A549 (cell line): ENCODE results near the gene SLC25A25. TPM values are rescaled to one million over a fixed set of nuclear protein-coding genes. Genes with fewer than 3 reads are reported as not detected.

Source experiments
- ATAC-seq, 2 experiments: fragments of 200-7000 bp in 1 of 2; fragments of >200 bp in 1 of 2; cut with Nextera tagmentation in 1 of 2; cut with Tn5 transposase in 1 of 2; 3 replicates each; pipeline versions ENCODE4 v1.8.0 to v1.9.1; 2018 to 2020; ENCODE audit warnings: mild to moderate bottlenecking in 1 of 2, moderate library complexity in 1 of 2
- CTCF ChIA-PET: fragments of 300-600 bp; sonication (Branson Sonifier 250); formaldehyde crosslinking; extraction: SDS; loops from one replicate; lab custom pipeline; 2021; ENCODE audit warnings: antibody characterized with exemption, inconsistent platforms; lab: Yijun Ruan, JAX
- POLR2A ChIA-PET: fragments of 350-600 bp; formaldehyde crosslinking; extraction: SDS; loops from one replicate; lab custom pipeline; 2021; ENCODE audit warnings: antibody characterized with exemption, inconsistent platforms; lab: Yijun Ruan, JAX
- DNase-seq, 2 experiments: peaks; one replicate each; pipeline versions ENCODE4 v3.0.0 to v3.0.0-alpha.2; 2011 to 2016; ENCODE audit warnings: low read depth in 1 of 2, low spot score in 1 of 2
- FAIRE-seq: peaks from 2 replicates; lab custom pipeline; 2011; peaks lifted over from hg19 to GRCh38; lab: Jason Lieb, UNC
- H3K27ac ChIP-seq, 2 experiments: fragments of >200 bp; sonication (Bioruptor Twin); formaldehyde crosslinking; 3 replicates each; pipeline ENCODE4 v1.5.1; 2016 to 2017
- H3K4me1 ChIP-seq: fragments of >200 bp; sonication (Bioruptor Twin); formaldehyde crosslinking; 3 replicates; pipeline ENCODE4 v1.6.1; 2016
- H3K4me2 ChIP-seq: fragments of >200 bp; sonication (Bioruptor Twin); formaldehyde crosslinking; 3 replicates; pipeline ENCODE4 v1.6.1; 2016
- H3K4me3 ChIP-seq: fragments of >200 bp; sonication (Bioruptor Twin); formaldehyde crosslinking; 3 replicates; pipeline ENCODE4 v1.5.1; 2016
- H3K9me3 ChIP-seq: fragments of >200 bp; sonication (Bioruptor Twin); formaldehyde crosslinking; 3 replicates; pipeline ENCODE4 v1.6.1; 2016
- BCL3 ChIP-seq: fragments of >200 bp; sonication (Bioruptor Twin); formaldehyde crosslinking; IDR thresholded peaks from 3 replicates; pipeline ENCODE4 v1.6.1; 2016
- CBX2 ChIP-seq: fragments of 200-600 bp; sonication (generic); IDR thresholded peaks from 2 replicates; pipeline ENCODE4 v1.6.1; 2016; ENCODE audit warnings: low read depth, mild to moderate bottlenecking, borderline replicate concordance
- CHD2 ChIP-seq: fragments of 150-350 bp; IDR thresholded peaks from 2 replicates; pipeline ENCODE4 v1.6.1; 2014; ENCODE audit warnings: low read length; ENCODE audit not compliant: partially characterized antibody
- E2F6 ChIP-seq: IDR thresholded peaks from 2 replicates; pipeline ENCODE4 v1.6.1; 2012; ENCODE audit warnings: low read depth, borderline replicate concordance
- EP300 ChIP-seq, 2 experiments: fragments of >200 bp; sonication (Bioruptor Twin); formaldehyde crosslinking; IDR thresholded peaks; 2 replicates in 1 of 2; 3 replicates in 1 of 2; pipeline ENCODE4 v1.6.1; 2016 to 2017
- ESRRA ChIP-seq: fragments of 150-350 bp; IDR thresholded peaks from 2 replicates; pipeline ENCODE4 v1.6.1; 2014; ENCODE audit warnings: mild to moderate bottlenecking, low read length, borderline replicate concordance
- FOSB ChIP-seq: fragments of 250-450 bp; sonication (Bioruptor Pico); IDR thresholded peaks from 2 replicates; pipeline ENCODE4 v1.5.0; 2020; ENCODE audit warnings: mild to moderate bottlenecking, moderate library complexity
- FOSL2 ChIP-seq, 2 experiments: fragments of 450-650 bp in 1 of 2; fragments of >200 bp in 1 of 2; sonication (Bioruptor Twin) in 1 of 2; formaldehyde crosslinking; IDR thresholded peaks; 2 replicates each; pipeline versions ENCODE4 v1.5.0 to v1.6.1; 2016 to 2020; ENCODE audit warnings: mild to moderate bottlenecking in 1 of 2, moderate library complexity in 1 of 2
- FOXS1 ChIP-seq: fragments of 250-450 bp; sonication (Bioruptor Pico); IDR thresholded peaks from 2 replicates; pipeline ENCODE4 v1.5.0; 2020; ENCODE audit warnings: mild to moderate bottlenecking, moderate library complexity
- HDAC2 ChIP-seq: fragments of 200-600 bp; sonication (generic); IDR thresholded peaks from 2 replicates; pipeline ENCODE4 v1.6.1; 2016
- HMGXB4 ChIP-seq: fragments of 250-450 bp; sonication (Bioruptor Pico); IDR thresholded peaks from 2 replicates; pipeline ENCODE4 v1.5.0; 2021; ENCODE audit warnings: mild to moderate bottlenecking, moderate library complexity, borderline replicate concordance
- HOXA7 ChIP-seq: fragments of 250-450 bp; sonication (Bioruptor Pico); IDR thresholded peaks from 2 replicates; pipeline ENCODE4 v1.5.0; 2020; ENCODE audit warnings: mild to moderate bottlenecking, moderate library complexity
- MAFK ChIP-seq: fragments of 450-650 bp; IDR thresholded peaks from 2 replicates; pipeline ENCODE4 v1.6.1; 2014; ENCODE audit not compliant: partially characterized antibody
- NFE2L2 ChIP-seq: fragments of 150-350 bp; conservative IDR thresholded peaks from 2 replicates; pipeline ENCODE4 v1.6.1; 2014; ENCODE audit warnings: low read length
- RCOR1 ChIP-seq: fragments of 150-350 bp; IDR thresholded peaks from 2 replicates; pipeline ENCODE4 v1.6.1; 2014; ENCODE audit warnings: antibody characterized with exemption, low read length, low read depth
- RNF2 ChIP-seq: fragments of 200-600 bp; sonication (generic); IDR thresholded peaks from 2 replicates; pipeline ENCODE4 v1.6.1; 2016; ENCODE audit warnings: low read depth, mild to moderate bottlenecking, antibody characterized with exemption, moderate library complexity, borderline replicate concordance
- TP53 ChIP-seq: fragments of 250-450 bp; sonication (Bioruptor Pico); IDR thresholded peaks from 2 replicates; pipeline ENCODE4 v1.5.0; 2021; ENCODE audit warnings: mild to moderate bottlenecking, moderate library complexity
- ZSCAN20 ChIP-seq: fragments of 250-450 bp; sonication (Bioruptor Pico); IDR thresholded peaks from 2 replicates; pipeline ENCODE4 v1.8.0; 2022; ENCODE audit warnings: mild to moderate bottlenecking, moderate library complexity
- WGBS: methylation state at CpG from one replicate; pipeline ENCODE4 v1.1.6; 2017; ENCODE audit errors: missing lambda C conversion rate; 5-methylcytosine and 5-hydroxymethylcytosine counted together
- polyA plus RNA-seq, 4 experiments: library from polyadenylated mRNA; depleted of rRNA in 3 of 4; stranded (reverse); fragments of >200 nt; fragmentation: RNase III in 1 of 4; extraction: RNeasy Plus Mini Kit Qiagen cat#74134 plus additional on column Dnase treatment in 1 of 4; gene quantifications; 2 replicates in 3 of 4; 3 replicates in 1 of 4; pipeline ENCODE4 v1.2.3, GENCODE V29; 2011 to 2017
- TF ChIP-seq, protein P1 (sequence below): IDR thresholded peaks from 2 replicates; pipeline ENCODE4 v1.6.1; 2012
- TF ChIP-seq, protein P2 (sequence below): fragments of 200-600 bp; sonication (generic); IDR thresholded peaks from 2 replicates; pipeline ENCODE4 v1.6.1; 2016; ENCODE audit warnings: antibody characterized with exemption, mild to moderate bottlenecking, moderate library complexity

SLC25A25 gene
- polyA plus RNA-seq, 2 of the 4 experiments (the other 2 are of a cell fraction) = 7.0 TPM

GRCh38 chr9:128082151-128082550 lies 14.1 kb downstream of the SLC25A25 start:
- Histone ChIP-seq H3K9me3 (no peaks in the 10 kb centered on the region), H3K4me3 (no peak overlapping the region), H3K27ac (peak overlapping the region; percentile 80 to 88; a peak in 5 of 6 replicates), H3K4me1 (peaks cover 55% of the 10 kb centered on the region), H3K4me2 (0 out of 3 replicates have a peak overlapping the region, but pooled peaks have one; percentile 50)
- FAIRE-seq = no peak
- 64% methylated on average over 7 of the region's 7 CpGs for WGBS
- peak in 1 of 2 experiments; percentile 7; a peak in 1 of 6 replicates for ATAC-seq
- TF ChIP-seq TP53 (CRISPR knock-in tag) (no peak), MAFK (peak; percentile 52), CHD2 (no peak), BCL3 (no peak), ESRRA (no peak), NFE2L2 (peak; percentile 48)
- TF ChIP-seq, protein P1, sequence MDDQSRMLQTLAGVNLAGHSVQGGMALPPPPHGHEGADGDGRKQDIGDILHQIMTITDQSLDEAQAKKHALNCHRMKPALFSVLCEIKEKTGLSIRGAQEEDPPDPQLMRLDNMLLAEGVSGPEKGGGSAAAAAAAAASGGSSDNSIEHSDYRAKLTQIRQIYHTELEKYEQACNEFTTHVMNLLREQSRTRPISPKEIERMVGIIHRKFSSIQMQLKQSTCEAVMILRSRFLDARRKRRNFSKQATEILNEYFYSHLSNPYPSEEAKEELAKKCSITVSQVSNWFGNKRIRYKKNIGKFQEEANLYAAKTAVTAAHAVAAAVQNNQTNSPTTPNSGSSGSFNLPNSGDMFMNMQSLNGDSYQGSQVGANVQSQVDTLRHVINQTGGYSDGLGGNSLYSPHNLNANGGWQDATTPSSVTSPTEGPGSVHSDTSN = no peak
- ChIA-PET POLR2A (no interaction called here), CTCF (interaction anchor here (0.8 to 3.3 kb wide), 8 partner anchors 12 to 147 kb away, joined by 3 to 22 read pairs (median 4); no protein-coding TSS in a partner anchor)
- no peak for DNase-seq

DNA sequence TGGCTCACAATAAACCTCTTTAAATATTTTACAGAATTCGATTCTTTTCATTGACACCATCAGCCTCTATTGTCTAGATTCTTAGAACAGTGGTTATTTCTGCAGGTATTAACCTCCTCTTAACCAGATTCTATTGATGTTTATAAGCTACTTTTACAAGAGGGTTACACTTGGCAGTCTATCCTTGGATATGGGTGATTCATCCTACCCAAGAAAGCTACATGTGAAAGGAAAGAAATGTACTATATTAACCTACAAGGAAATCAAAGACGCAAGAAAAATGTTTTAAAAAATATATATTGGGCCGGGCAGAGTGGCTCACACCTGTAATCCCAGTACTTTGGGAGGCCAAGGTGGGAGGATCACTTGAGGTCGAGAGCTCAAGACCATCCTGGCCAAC lies 16.7 kb downstream of the SLC25A25 start:
- no peak for DNase-seq
- no peak for ATAC-seq
- Histone ChIP-seq H3K4me3 (no peak overlapping the region), H3K27ac (no peak overlapping the region), H3K9me3 (no peaks in the 10 kb centered on the region), H3K4me2 (no peak overlapping the region), H3K4me1 (peaks cover 31% of the 10 kb centered on the region)
- ChIA-PET POLR2A (no interaction called here), CTCF (interaction anchor here (0.7 to 2.0 kb wide), 15 partner anchors 8 to 143 kb away, joined by 3 to 22 read pairs (median 4); no protein-coding TSS in a partner anchor)
- no peak for FAIRE-seq
- WGBS = 83% methylated on average over 4 of the region's 4 CpGs
- no peak for TF ChIP-seq ESRRA
- TF ChIP-seq E2F6 = no peak
- no peak for TF ChIP-seq FOXS1
- TF ChIP-seq FOSB (CRISPR knock-in tag) = no peak
- no peak for TF ChIP-seq TP53 (CRISPR knock-in tag)
- TF ChIP-seq RNF2 = no peak
- TF ChIP-seq CHD2 = no peak
- TF ChIP-seq NFE2L2 = no peak
- TF ChIP-seq, protein P2, sequence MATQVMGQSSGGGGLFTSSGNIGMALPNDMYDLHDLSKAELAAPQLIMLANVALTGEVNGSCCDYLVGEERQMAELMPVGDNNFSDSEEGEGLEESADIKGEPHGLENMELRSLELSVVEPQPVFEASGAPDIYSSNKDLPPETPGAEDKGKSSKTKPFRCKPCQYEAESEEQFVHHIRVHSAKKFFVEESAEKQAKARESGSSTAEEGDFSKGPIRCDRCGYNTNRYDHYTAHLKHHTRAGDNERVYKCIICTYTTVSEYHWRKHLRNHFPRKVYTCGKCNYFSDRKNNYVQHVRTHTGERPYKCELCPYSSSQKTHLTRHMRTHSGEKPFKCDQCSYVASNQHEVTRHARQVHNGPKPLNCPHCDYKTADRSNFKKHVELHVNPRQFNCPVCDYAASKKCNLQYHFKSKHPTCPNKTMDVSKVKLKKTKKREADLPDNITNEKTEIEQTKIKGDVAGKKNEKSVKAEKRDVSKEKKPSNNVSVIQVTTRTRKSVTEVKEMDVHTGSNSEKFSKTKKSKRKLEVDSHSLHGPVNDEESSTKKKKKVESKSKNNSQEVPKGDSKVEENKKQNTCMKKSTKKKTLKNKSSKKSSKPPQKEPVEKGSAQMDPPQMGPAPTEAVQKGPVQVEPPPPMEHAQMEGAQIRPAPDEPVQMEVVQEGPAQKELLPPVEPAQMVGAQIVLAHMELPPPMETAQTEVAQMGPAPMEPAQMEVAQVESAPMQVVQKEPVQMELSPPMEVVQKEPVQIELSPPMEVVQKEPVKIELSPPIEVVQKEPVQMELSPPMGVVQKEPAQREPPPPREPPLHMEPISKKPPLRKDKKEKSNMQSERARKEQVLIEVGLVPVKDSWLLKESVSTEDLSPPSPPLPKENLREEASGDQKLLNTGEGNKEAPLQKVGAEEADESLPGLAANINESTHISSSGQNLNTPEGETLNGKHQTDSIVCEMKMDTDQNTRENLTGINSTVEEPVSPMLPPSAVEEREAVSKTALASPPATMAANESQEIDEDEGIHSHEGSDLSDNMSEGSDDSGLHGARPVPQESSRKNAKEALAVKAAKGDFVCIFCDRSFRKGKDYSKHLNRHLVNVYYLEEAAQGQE = no peak
- no peak for TF ChIP-seq EP300 (IDR thresholded peaks at IDR 0.05)
- no peak for TF ChIP-seq RCOR1
- TF ChIP-seq, protein P1 = no peak
- TF ChIP-seq FOSL2 (IDR thresholded peaks at IDR 0.05) = no peak
- TF ChIP-seq FOSL2 (CRISPR knock-in tag; IDR thresholded peaks at IDR 0.05) = no peak
- TF ChIP-seq CBX2 = no peak
- TF ChIP-seq HOXA7 (CRISPR knock-in tag) = no peak
- TF ChIP-seq HMGXB4 (CRISPR knock-in tag) = no peak
- TF ChIP-seq ZSCAN20 = no peak
- TF ChIP-seq HDAC2 = no peak
